ENCODE measurements around the gene ZNF121. TPM values are rescaled to one million over a fixed set of nuclear protein-coding genes. Genes with fewer than 3 reads are reported as not detected.

ZNF121 gene
- total and polyA plus RNA-seq, 2 donors (not counting 1 experiment from before 2014, with no cell fraction given): 7.1 to 48.0 TPM

Other genes starting within 250 kb of the ZNF121 start
- gene ZNF177, start 221.5 kb downstream of the ZNF121 start, total RNA-seq: 1.1 and 2.8 TPM in 2 replicates
- 2.1 and 2.5 TPM in 2 replicates for gene ZNF177, start 221.5 kb downstream of the ZNF121 start, polyA plus RNA-seq
- gene ZNF266, start 148.9 kb downstream of the ZNF121 start, total RNA-seq: 76.0 and 81.4 TPM in 2 replicates
- gene ZNF266, start 148.9 kb downstream of the ZNF121 start, polyA plus RNA-seq: 56.8 and 65.2 TPM in 2 replicates
- not detected in 2 replicates for gene ZNF560, start 85.9 kb downstream of the ZNF121 start, total RNA-seq
- not detected in 2 replicates for gene ZNF560, start 85.9 kb downstream of the ZNF121 start, polyA plus RNA-seq
- gene ZNF426, start 45.9 kb downstream of the ZNF121 start, total RNA-seq: 22.1 and 22.3 TPM in 2 replicates
- gene ZNF426, start 45.9 kb downstream of the ZNF121 start, polyA plus RNA-seq: 2.7 and 5.6 TPM in 2 replicates
- 44.5 and 56.8 TPM in 2 replicates for gene ZNF561, start 36.7 kb upstream of the ZNF121 start, total RNA-seq
- 12.8 and 15.7 TPM in 2 replicates for gene ZNF561, start 36.7 kb upstream of the ZNF121 start, polyA plus RNA-seq
- gene ZNF562, start 90.6 kb upstream of the ZNF121 start, total RNA-seq: 27.9 and 31.8 TPM in 2 replicates
- gene ZNF562, start 90.6 kb upstream of the ZNF121 start, polyA plus RNA-seq: 3.7 and 4.1 TPM in 2 replicates
- gene ZNF846, start 184.2 kb upstream of the ZNF121 start, total RNA-seq: 18.2 and 24.5 TPM in 2 replicates
- 7.2 and 8.8 TPM in 2 replicates for gene ZNF846, start 184.2 kb upstream of the ZNF121 start, polyA plus RNA-seq
- 41.5 and 41.6 TPM in 2 replicates for gene FBXL12, start 234.6 kb upstream of the ZNF121 start, total RNA-seq
- 79.4 and 96.5 TPM in 2 replicates for gene FBXL12, start 234.6 kb upstream of the ZNF121 start, polyA plus RNA-seq
- 154 and 183 TPM in 2 replicates for gene UBL5, start 243.4 kb upstream of the ZNF121 start, total RNA-seq
- 315 and 443 TPM in 2 replicates for gene UBL5, start 243.4 kb upstream of the ZNF121 start, polyA plus RNA-seq

Measured in B cell (primary cell).